Neural cell (in vitro differentiated cells): Measurements from ENCODE around the gene SCART1. TPM values are rescaled to one million over a fixed set of nuclear protein-coding genes. Genes with fewer than 3 reads are reported as not detected.

Experiments
- H2AFZ ChIP-seq: fragments of 200-600, 300-800 bp; sonication (generic), shearing (Covaris generic); 2 replicates; pipeline ENCODE4 v1.6.0; 2014; ENCODE audit warnings: low read depth, mild to moderate bottlenecking, antibody characterized with exemption, low read length, moderate library complexity
- H3F3A ChIP-seq: fragments of 200-600 bp; shearing (Covaris generic); 2 replicates; pipeline ENCODE4 v1.6.1; 2016; ENCODE audit warnings: mild to moderate bottlenecking, moderate library complexity, mixed read lengths, antibody characterized with exemption, low read length; ENCODE audit not compliant: insufficient read depth, poor library complexity, severe bottlenecking
- H3K27ac ChIP-seq: fragments of 200-600, 300-800 bp; sonication (generic), shearing (Covaris generic); 2 replicates; pipeline ENCODE4 v1.5.1; 2014; ENCODE audit warnings: mild to moderate bottlenecking, low read length, moderate library complexity
- H3K27me3 ChIP-seq: fragments of 300-800, 200-600 bp; sonication (generic), shearing (Covaris generic); 2 replicates; pipeline ENCODE4 v1.6.0; 2014; ENCODE audit warnings: mild to moderate bottlenecking, low read depth, low read length, moderate library complexity; ENCODE audit not compliant: insufficient read depth
- H3K36me3 ChIP-seq: fragments of 300-800, 200-600 bp; sonication (generic), shearing (Covaris generic); 2 replicates; pipeline ENCODE4 v1.5.1; 2014; ENCODE audit warnings: mild to moderate bottlenecking, antibody characterized with exemption, low read length, moderate library complexity; ENCODE audit not compliant: insufficient read depth
- H3K4me2 ChIP-seq: fragments of 300-800, 200-600 bp; sonication (generic), shearing (Covaris generic); 2 replicates; pipeline ENCODE4 v1.6.0; 2014; ENCODE audit warnings: mild to moderate bottlenecking, low read length
- H3K4me3 ChIP-seq: fragments of 300-800, 200-600 bp; sonication (generic), shearing (Covaris generic); 2 replicates; pipeline ENCODE4 v1.5.1; 2014; ENCODE audit warnings: mild to moderate bottlenecking, low read length, moderate library complexity
- H3K79me2 ChIP-seq: fragments of 200-600 bp; shearing (Covaris generic); replicated peaks from 2 replicates; pipeline ENCODE4 v1.6.0; 2014; ENCODE audit warnings: mild to moderate bottlenecking, low read length, moderate library complexity; ENCODE audit not compliant: insufficient read depth
- H3K9ac ChIP-seq: fragments of 300-800, 200-600 bp; sonication (generic), shearing (Covaris generic); 2 replicates; pipeline ENCODE4 v1.6.1; 2016; ENCODE audit warnings: mild to moderate bottlenecking, low read length, mixed read lengths
- H3K9me2 ChIP-seq: fragments of 200-600 bp; shearing (Covaris generic); 2 replicates; pipeline ENCODE4 v1.6.1; 2016; ENCODE audit warnings: mild to moderate bottlenecking, low read length, mixed read lengths; ENCODE audit not compliant: insufficient read depth
- H3K9me3 ChIP-seq: fragments of 200-600, 300-800 bp; sonication (generic), shearing (Covaris generic); 2 replicates; pipeline ENCODE4 v1.6.1; 2016; ENCODE audit warnings: mild to moderate bottlenecking, mixed run types, low read length, moderate library complexity, mixed read lengths
- H4K20me1 ChIP-seq: fragments of 200-600 bp; shearing (Covaris generic); 2 replicates; pipeline ENCODE4 v1.6.1; 2016; ENCODE audit warnings: mild to moderate bottlenecking, mixed run types; ENCODE audit not compliant: insufficient read depth
- CTCF ChIP-seq: fragments of 450-650 bp; IDR thresholded peaks from 2 replicates; pipeline ENCODE4 v1.5.1; 2014; ENCODE audit warnings: antibody characterized with exemption, mild to moderate bottlenecking, moderate library complexity; ENCODE audit not compliant: poor library complexity, severe bottlenecking
- EP300 ChIP-seq: fragments of 450-650 bp; conservative IDR thresholded peaks from 2 replicates; pipeline ENCODE4 v1.6.1; 2014; ENCODE audit warnings: antibody characterized with exemption, mild to moderate bottlenecking, moderate library complexity; ENCODE audit not compliant: poor library complexity, severe bottlenecking
- EZH2 ChIP-seq: fragments of 200-600, 300-800 bp; shearing (Covaris generic), sonication (generic); IDR thresholded peaks from 2 replicates; pipeline ENCODE4 v1.6.1; 2014; ENCODE audit warnings: antibody characterized with exemption, low read length, borderline replicate concordance, mild to moderate bottlenecking; ENCODE audit not compliant: insufficient read depth, poor library complexity, severe bottlenecking
- MXI1 ChIP-seq: fragments of 450-650 bp; conservative IDR thresholded peaks from 2 replicates; pipeline ENCODE4 v1.6.1; 2014; ENCODE audit warnings: antibody characterized with exemption, mild to moderate bottlenecking; ENCODE audit not compliant: poor library complexity, severe bottlenecking
- POLR2AphosphoS5 ChIP-seq: IDR thresholded peaks from 2 replicates; pipeline ENCODE4 v1.6.1; 2012
- RAD21 ChIP-seq: fragments of 450-650 bp; conservative IDR thresholded peaks from 2 replicates; pipeline ENCODE4 v1.6.1; 2014; ENCODE audit warnings: antibody characterized with exemption, mild to moderate bottlenecking, moderate library complexity
- REST ChIP-seq: IDR thresholded peaks from 2 replicates; pipeline ENCODE4 v1.6.1; 2012; ENCODE audit warnings: borderline replicate concordance
- SMC3 ChIP-seq: fragments of 450-650 bp; conservative IDR thresholded peaks from 2 replicates; pipeline ENCODE4 v1.6.1; 2014; ENCODE audit warnings: antibody characterized with exemption, mild to moderate bottlenecking, moderate library complexity; ENCODE audit not compliant: poor library complexity
- TAF1 ChIP-seq: IDR thresholded peaks from 2 replicates; pipeline ENCODE4 v1.6.1; 2012; ENCODE audit warnings: low read depth
- polyA plus RNA-seq: library from polyadenylated mRNA; depleted of rRNA; stranded (reverse); fragments of >200 nt; gene quantifications from 2 replicates; pipeline ENCODE4 v1.2.3, GENCODE V29; 2014

SCART1 gene
- polyA plus RNA-seq, 1 donor from 2014 or later = 4.3 TPM

GRCh38 chr10:133415752-133416151 is 38.0 kb upstream of the SCART1 start:
- peaks cover 6% of the 10 kb centered on the region for H3K36me3 ChIP-seq
- peaks cover 5% of the 10 kb centered on the region for H3K79me2 ChIP-seq
- no peak overlapping the region for H3K27ac ChIP-seq
- H3K9me3 ChIP-seq = no peaks in the 10 kb centered on the region
- H4K20me1 ChIP-seq = no peaks in the 10 kb centered on the region
- H3K9me2 ChIP-seq = no peaks in the 10 kb centered on the region
- H3K4me3 ChIP-seq = no peak overlapping the region
- H3K4me2 ChIP-seq = no peak overlapping the region
- no peak overlapping the region for H3K9ac ChIP-seq
- H3K27me3 ChIP-seq = no peaks in the 10 kb centered on the region
- H2AFZ ChIP-seq = no peak overlapping the region
- no peaks in the 10 kb centered on the region for H3F3A ChIP-seq
- TF ChIP-seq RAD21 = no peak
- no peak for TF ChIP-seq MXI1
- TF ChIP-seq EZH2 = no peak
- no peak for TF ChIP-seq TAF1
- no peak for TF ChIP-seq CTCF

DNA sequence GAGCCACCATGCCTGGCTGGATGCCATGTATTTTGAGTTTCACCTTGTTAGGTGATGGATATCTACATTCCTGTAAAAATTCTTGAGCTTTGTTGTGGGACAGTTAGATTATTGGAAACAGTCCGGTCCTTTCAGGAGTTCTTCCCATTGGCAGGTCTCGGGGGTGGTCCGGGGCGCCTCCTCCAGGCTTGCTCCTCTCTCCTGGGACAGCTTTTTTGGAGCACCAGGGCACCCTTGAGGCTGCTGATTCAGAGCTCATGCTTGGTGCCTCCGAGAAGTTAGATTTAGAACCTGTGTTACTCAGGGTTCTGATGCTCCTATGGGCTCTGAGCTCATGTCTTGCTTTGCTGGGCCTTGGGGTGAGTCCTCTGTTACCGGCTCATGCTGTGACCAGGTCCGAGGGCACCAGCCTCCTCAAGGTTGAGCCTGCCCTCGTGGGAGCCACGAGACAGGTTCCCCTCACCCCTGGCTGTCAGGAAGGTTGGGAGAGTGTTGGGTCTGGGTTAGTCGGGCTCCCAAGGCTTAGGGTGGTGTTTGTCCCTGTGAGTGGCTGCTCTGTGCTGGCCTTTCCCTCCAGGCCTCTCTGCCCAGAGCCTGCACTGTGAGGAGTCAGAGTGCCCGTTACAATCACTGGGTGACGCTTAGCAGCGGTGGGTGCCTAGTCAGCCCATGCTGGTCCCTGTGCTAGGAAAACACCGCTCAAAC is 35.3 kb upstream of the SCART1 start:
- TF ChIP-seq EP300 = no peak
- TF ChIP-seq EZH2 = no peak
- no peak for TF ChIP-seq CTCF
- no peak for TF ChIP-seq TAF1
- no peak for TF ChIP-seq RAD21
- TF ChIP-seq REST = no peak
- no peak for TF ChIP-seq SMC3
- no peak for TF ChIP-seq POLR2AphosphoS5
- no peak for TF ChIP-seq MXI1
- Histone ChIP-seq H3K27me3 (no peaks in the 10 kb centered on the region), H3K9me3 (no peaks in the 10 kb centered on the region), H3K27ac (no peak overlapping the region), H3K79me2 (no peaks in the 10 kb centered on the region), H3K4me2 (no peak overlapping the region), H3K9me2 (no peaks in the 10 kb centered on the region), H3K36me3 (no peaks in the 10 kb centered on the region), H3K9ac (no peak overlapping the region), H3K4me3 (no peak overlapping the region), H4K20me1 (no peaks in the 10 kb centered on the region), H2AFZ (no peak overlapping the region), H3F3A (no peaks in the 10 kb centered on the region)
